Esophagus muscularis mucosa (tissue), 4 donors: ENCODE data around the gene CMTM1. TPM values are rescaled to one million over a fixed set of nuclear protein-coding genes. Genes with fewer than 3 reads are reported as not detected.

ENCODE experiments used
- DNase-seq: peaks from one replicate; pipeline ENCODE4 v3.0.0-alpha.2; 2017; ENCODE audit errors: extremely low spot score
- H3K27ac ChIP-seq, 4 donors: fragments of 200-600 bp; sonication (generic); replicated peaks in 1 of 4; 1 replicate in 3 of 4; 2 replicates in 1 of 4; pipeline ENCODE4 v1.5.1; 2016 to 2019; ENCODE audit warnings: mild to moderate bottlenecking in 1 of 4
- H3K27me3 ChIP-seq, 4 donors: fragments of 200-600 bp; sonication (generic); one replicate each; pipeline versions ENCODE4 v1.5.1 to v1.6.0; 2016 to 2019
- H3K36me3 ChIP-seq, 4 donors: fragments of 200-600 bp; sonication (generic); one replicate each; pipeline ENCODE4 v1.5.1; 2016 to 2019
- H3K4me1 ChIP-seq, 4 donors: fragments of 200-600 bp; sonication (generic); one replicate each; pipeline ENCODE4 v1.5.1; 2016 to 2019
- H3K4me3 ChIP-seq, 4 donors: fragments of 200-600 bp; sonication (generic); 1 replicate in 2 of 4; 2 replicates in 2 of 4; pipeline ENCODE4 v1.5.1; 2016 to 2019; ENCODE audit warnings: mild to moderate bottlenecking in 4 of 4, moderate library complexity in 1 of 4
- H3K9me3 ChIP-seq, 4 donors: fragments of 200-600 bp; sonication (generic); 1 replicate in 3 of 4; 2 replicates in 1 of 4; pipeline ENCODE4 v1.5.1; 2016 to 2019
- CTCF ChIP-seq, 3 experiments: fragments of 200-600 bp in 2 of 3; fragments of 450-650 bp in 1 of 3; sonication (generic) in 2 of 3; IDR thresholded peaks; one replicate each; pipeline ENCODE4 v1.5.1; 2017 to 2019; ENCODE audit warnings: antibody characterized with exemption in 3 of 3, mild to moderate bottlenecking in 2 of 3, moderate library complexity in 1 of 3
- EP300 ChIP-seq: sonication (generic); formaldehyde crosslinking; IDR thresholded peaks from one replicate; pipeline ENCODE4 v1.6.1; 2017; ENCODE audit warnings: antibody characterized with exemption
- POLR2A ChIP-seq: fragments of 450-650 bp; IDR thresholded peaks from one replicate; pipeline ENCODE4 v1.6.1; 2017; ENCODE audit warnings: antibody characterized with exemption, moderate library complexity, mild to moderate bottlenecking, low read depth
- POLR2AphosphoS5 ChIP-seq, 2 donors: sonication (generic); formaldehyde crosslinking; IDR thresholded peaks; one replicate each; pipeline ENCODE4 v1.6.1; 2017; ENCODE audit warnings: antibody characterized with exemption in 2 of 2
- WGBS: methylation state at CpG from one replicate; pipeline ENCODE4 v1.1.5; 2018; 5-methylcytosine and 5-hydroxymethylcytosine counted together
- intact Hi-C: fragments of 100-400 bp; cut with DNase I; formaldehyde crosslinking; loops from one replicate; pipeline ENCODE4 v1.15.1; 2023
- total RNA-seq, 4 donors: library from RNA; depleted of rRNA; stranded (reverse); fragments of >200 nt; gene quantifications; one replicate each; pipeline versions ENCODE4 v1.1.0 to v1.2.1, GENCODE V29; 2016

Gene CMTM1
- total RNA-seq, 4 donors from 2014 or later: 1.4 to 2.0 (median 1.7) TPM; not detected in 1

- Histone ChIP-seq H3K36me3 (no peaks in the 10 kb centered on the region), H3K27ac (no peak overlapping the region), H3K4me3 (no peak overlapping the region), H3K4me1 (peaks cover 14 to 15% (median 14%) of the 10 kb centered on the region in 4 donors), H3K9me3 (no peaks in the 10 kb centered on the region), H3K27me3 (peaks cover 0 to 30% (median 8%) of the 10 kb centered on the region in 4 donors)
- peak; percentile 50 for DNase-seq
- WGBS: 64% methylated on average over 3 of the region's 3 CpGs
- no peak for TF ChIP-seq POLR2AphosphoS5 (IDR thresholded peaks at IDR 0.05)
- TF ChIP-seq EP300: no peak
- no peak for TF ChIP-seq POLR2A
- intact Hi-C loops: no loop called here
Measured at GRCh38 chr16:66581246-66581952, 15.2 kb downstream of the CMTM1 start.

- TF ChIP-seq POLR2AphosphoS5 (IDR thresholded peaks at IDR 0.05): peak in 1 of 2 donors; percentile 24
- TF ChIP-seq POLR2A: no peak
- Histone ChIP-seq H3K4me1 (peaks cover 0 to 4% (median 0%) of the 10 kb centered on the region in 4 donors), H3K9me3 (no peaks in the 10 kb centered on the region), H3K4me3 (no peak overlapping the region), H3K27me3 (no peaks in the 10 kb centered on the region), H3K27ac (no peak overlapping the region), H3K36me3 (no peaks in the 10 kb centered on the region)
- WGBS: 66% methylated on average over 10 of the region's 10 CpGs
- no peak for DNase-seq
- intact Hi-C loops: loop anchor here (5.0 kb wide), 1 partner anchor 103 kb away; no protein-coding TSS in a partner anchor
Measured at GRCh38 chr16:66585481-66586239, 19.4 kb downstream of the CMTM1 start.

GRCh38 chr16:66587881-66588600 lies 21.8 kb downstream of the CMTM1 start:
- WGBS: 66% methylated on average over 7 of the region's 7 CpGs
- TF ChIP-seq POLR2A (no peak), CTCF (IDR thresholded peaks at IDR 0.05) (no peak), POLR2AphosphoS5 (IDR thresholded peaks at IDR 0.05) (no peak), EP300 (no peak)
- Histone ChIP-seq H3K4me1 (peaks cover 0 to 4% (median 0%) of the 10 kb centered on the region in 4 donors), H3K9me3 (no peaks in the 10 kb centered on the region), H3K36me3 (no peaks in the 10 kb centered on the region), H3K27me3 (no peaks in the 10 kb centered on the region), H3K27ac (no peak overlapping the region), H3K4me3 (peak overlapping the region in 1 of 4 donors; percentile 18)
- intact Hi-C loops: loop anchor here (5.0 kb wide), 1 partner anchor 106 kb away; no protein-coding TSS in a partner anchor
- no peak for DNase-seq

- intact Hi-C loops: loop anchor here (5.0 kb wide), 1 partner anchor 107 kb away; no protein-coding TSS in a partner anchor
- Histone ChIP-seq H3K9me3 (peaks cover 0 to 3% (median 0%) of the 10 kb centered on the region in 4 donors), H3K4me3 (no peak overlapping the region), H3K27me3 (no peaks in the 10 kb centered on the region), H3K27ac (no peak overlapping the region), H3K4me1 (peaks cover 0 to 4% (median 0%) of the 10 kb centered on the region in 4 donors), H3K36me3 (no peaks in the 10 kb centered on the region)
- TF ChIP-seq CTCF (IDR thresholded peaks at IDR 0.05) (peak; percentile 30 to 51 (median 38)), POLR2AphosphoS5 (IDR thresholded peaks at IDR 0.05) (no peak)
- 77% methylated on average over 5 of the region's 8 CpGs for WGBS
- no peak for DNase-seq
Measured at GRCh38 chr16:66588981-66589713, 22.9 kb downstream of the CMTM1 start.

- H3K4me3 ChIP-seq: no peak overlapping the region
- no peak for TF ChIP-seq POLR2AphosphoS5 (IDR thresholded peaks at IDR 0.05)
Measured at GRCh38 chr16:66590322-66590721, 24.1 kb downstream of the CMTM1 start.

More at GRCh38 chr16:66590322-66590721, 24.1 kb downstream of the CMTM1 start:
- intact Hi-C loops: no loop called here
- H3K9me3 ChIP-seq: peaks cover 0 to 4% (median 0%) of the 10 kb centered on the region in 4 donors
- H3K27me3 ChIP-seq: no peaks in the 10 kb centered on the region
- no peak for DNase-seq
- 80% methylated on average over 8 of the region's 8 CpGs for WGBS
- no peak overlapping the region for H3K27ac ChIP-seq
- H3K4me1 ChIP-seq: peaks cover 0 to 4% (median 0%) of the 10 kb centered on the region in 4 donors
- H3K36me3 ChIP-seq: no peaks in the 10 kb centered on the region
